GM23338 (cell line): Measurements from ENCODE around the gene CACNA1C. TPM values are rescaled to one million over a fixed set of nuclear protein-coding genes. Genes with fewer than 3 reads are reported as not detected.

Source experiments
- ATAC-seq: fragments of 200-7000 bp; cut with Tn5 transposase; 3 replicates; pipeline ENCODE4 v1.9.1; 2020
- DNase-seq: peaks from one replicate; pipeline ENCODE4 v3.0.0-alpha.2; 2015; ENCODE audit warnings: low spot score
- H2AFZ ChIP-seq: fragments of 200-600 bp; sonication (generic); 2 replicates; pipeline ENCODE4 v1.8.0; 2016; ENCODE audit warnings: antibody characterized with exemption, mild to moderate bottlenecking, moderate library complexity
- H3F3A ChIP-seq: fragments of 200-600 bp; sonication (generic); replicated peaks from 2 replicates; pipeline ENCODE4 v1.8.0; 2017; ENCODE audit warnings: antibody characterized with exemption, mixed run types, low read depth
- H3K27ac ChIP-seq: fragments of 200-600 bp; sonication (generic); 2 replicates; pipeline ENCODE4 v1.6.1; 2016; ENCODE audit warnings: low read depth
- H3K27me3 ChIP-seq: fragments of 200-600 bp; sonication (generic); 2 replicates; pipeline ENCODE4 v1.8.0; 2016; ENCODE audit warnings: mild to moderate bottlenecking, mixed run types, moderate library complexity; ENCODE audit not compliant: insufficient read depth
- H3K36me3 ChIP-seq: fragments of 200-600 bp; sonication (generic); 2 replicates; pipeline ENCODE4 v1.8.0; 2016; ENCODE audit warnings: mild to moderate bottlenecking; ENCODE audit not compliant: insufficient read depth
- H3K4me1 ChIP-seq: fragments of 200-600 bp; sonication (generic); 2 replicates; pipeline ENCODE4 v1.8.0; 2016; ENCODE audit warnings: mild to moderate bottlenecking, moderate library complexity; ENCODE audit not compliant: insufficient read depth
- H3K4me2 ChIP-seq: fragments of 200-600 bp; sonication (generic); 2 replicates; pipeline ENCODE4 v1.7.1; 2017; ENCODE audit warnings: mixed run types
- H3K4me3 ChIP-seq: fragments of 200-600 bp; sonication (generic); 2 replicates; pipeline ENCODE4 v1.6.1; 2016; ENCODE audit warnings: mixed run types
- H3K79me2 ChIP-seq: fragments of 200-600 bp; sonication (generic); replicated peaks from 2 replicates; pipeline ENCODE4 v1.8.0; 2017; ENCODE audit warnings: mild to moderate bottlenecking; ENCODE audit not compliant: insufficient read depth
- H3K9me2 ChIP-seq: fragments of 200-600 bp; sonication (generic); 2 replicates; pipeline ENCODE4 v1.8.0; 2017; ENCODE audit not compliant: insufficient read depth
- H4K20me1 ChIP-seq: fragments of 200-600 bp; sonication (generic); replicated peaks from 2 replicates; pipeline ENCODE4 v1.8.0; 2017; ENCODE audit warnings: mild to moderate bottlenecking; ENCODE audit not compliant: insufficient read depth
- H3K27ac Mint-ChIP-seq: 2 replicates; pipeline ENCODE4 v1.8.0; 2020; ENCODE audit warnings: inconsistent platforms, mild to moderate bottlenecking, moderate library complexity, mixed read lengths
- H3K27me3 Mint-ChIP-seq: 3 replicates; pipeline ENCODE4 v1.8.0; 2022; ENCODE audit warnings: low read depth, mild to moderate bottlenecking, moderate library complexity, mixed read lengths, inconsistent platforms; ENCODE audit not compliant: insufficient read depth, poor library complexity
- H3K36me3 Mint-ChIP-seq: 3 replicates; pipeline ENCODE4 v1.8.0; 2021; ENCODE audit warnings: low read depth, mild to moderate bottlenecking, inconsistent platforms, moderate library complexity, mixed read lengths
- H3K4me1 Mint-ChIP-seq: 3 replicates; pipeline ENCODE4 v1.8.0; 2020; ENCODE audit warnings: mild to moderate bottlenecking, inconsistent platforms, mixed read lengths
- H3K4me3 Mint-ChIP-seq: 3 replicates; pipeline ENCODE4 v1.8.0; 2021; ENCODE audit warnings: moderate library complexity, mild to moderate bottlenecking, inconsistent platforms, mixed read lengths
- H3K9me3 Mint-ChIP-seq: 3 replicates; pipeline ENCODE4 v1.8.0; 2020; ENCODE audit warnings: moderate library complexity, mild to moderate bottlenecking, inconsistent platforms, mixed read lengths
- CREB1 ChIP-seq: fragments of 250-450 bp; sonication (Bioruptor Pico); IDR thresholded peaks from 2 replicates; pipeline ENCODE4 v1.5.0; 2020; ENCODE audit warnings: low read depth, mild to moderate bottlenecking, moderate library complexity
- CTCF ChIP-seq, 2 experiments: fragments of 200-600 bp in 1 of 2; sonication (generic) in 1 of 2; conservative IDR thresholded peaks; 2 replicates each; pipeline versions ENCODE4 v1.5.1 to v1.6.1; 2016 to 2017; ENCODE audit warnings: antibody characterized with exemption in 2 of 2, low read depth in 2 of 2, mild to moderate bottlenecking in 2 of 2, moderate library complexity in 1 of 2
- EZH2 ChIP-seq: fragments of 200-600 bp; sonication (generic); IDR thresholded peaks from one replicate; pipeline ENCODE4 v1.8.0; 2017; ENCODE audit warnings: antibody characterized with exemption, mild to moderate bottlenecking, low read depth; ENCODE audit not compliant: unreplicated experiment
- EZH2phosphoT487 ChIP-seq: fragments of 200-600 bp; sonication (generic); IDR thresholded peaks from one replicate; pipeline ENCODE4 v1.8.1; 2018; ENCODE audit warnings: antibody characterized with exemption; ENCODE audit not compliant: unreplicated experiment
- JUNB ChIP-seq: IDR thresholded peaks from one replicate; pipeline ENCODE4 v1.6.1; 2016; ENCODE audit warnings: antibody characterized with exemption; ENCODE audit not compliant: unreplicated experiment
- NANOG ChIP-seq: IDR thresholded peaks from 2 replicates; pipeline ENCODE4 v1.6.1; 2016; ENCODE audit warnings: antibody characterized with exemption, borderline replicate concordance
- POLR2AphosphoS5 ChIP-seq: IDR thresholded peaks from 2 replicates; pipeline ENCODE4 v1.6.1; 2016; ENCODE audit warnings: antibody characterized with exemption, low read depth
- REST ChIP-seq: IDR thresholded peaks from one replicate; pipeline ENCODE4 v1.6.1; 2018; ENCODE audit warnings: antibody characterized with exemption; ENCODE audit not compliant: unreplicated experiment
- STAT1 ChIP-seq: IDR thresholded peaks from one replicate; pipeline ENCODE4 v1.6.1; 2016; ENCODE audit warnings: antibody characterized with exemption; ENCODE audit not compliant: unreplicated experiment
- ZNF114 ChIP-seq: fragments of 250-450 bp; sonication (Bioruptor Pico); IDR thresholded peaks from 2 replicates; pipeline ENCODE4 v1.5.0; 2020; ENCODE audit warnings: mild to moderate bottlenecking, moderate library complexity
- ZNF331 ChIP-seq: fragments of 250-450 bp; sonication (Bioruptor Pico); IDR thresholded peaks from 2 replicates; pipeline ENCODE4 v1.5.0; 2020; ENCODE audit warnings: low read depth, mild to moderate bottlenecking, moderate library complexity
- polyA plus RNA-seq: library from polyadenylated mRNA; unstranded; fragments of >200 nt; fragmentation: Nextera tagmentation; extraction: Ambion mirVana; gene quantifications from 2 replicates; pipeline ENCODE4 v1.2.1, GENCODE V29; 2016
- total RNA-seq: library from RNA; depleted of rRNA; stranded (reverse); fragments of >200 nt; shearing (Covaris generic); gene quantifications from 2 replicates; pipeline ENCODE4 v1.2.3, GENCODE V29; 2014
- TF ChIP-seq, protein P1 (sequence below): fragments of 250-450 bp; sonication (Bioruptor Pico); IDR thresholded peaks from 2 replicates; pipeline ENCODE4 v1.5.0; 2020; ENCODE audit warnings: mild to moderate bottlenecking, moderate library complexity
- TF ChIP-seq, protein P2 (sequence below): IDR thresholded peaks from 2 replicates; pipeline ENCODE4 v1.6.1; 2016; ENCODE audit warnings: antibody characterized with exemption

CACNA1C gene
- total and polyA plus RNA-seq, 2 experiments from 2014 or later = 0.78 to 2.1 TPM

DNA sequence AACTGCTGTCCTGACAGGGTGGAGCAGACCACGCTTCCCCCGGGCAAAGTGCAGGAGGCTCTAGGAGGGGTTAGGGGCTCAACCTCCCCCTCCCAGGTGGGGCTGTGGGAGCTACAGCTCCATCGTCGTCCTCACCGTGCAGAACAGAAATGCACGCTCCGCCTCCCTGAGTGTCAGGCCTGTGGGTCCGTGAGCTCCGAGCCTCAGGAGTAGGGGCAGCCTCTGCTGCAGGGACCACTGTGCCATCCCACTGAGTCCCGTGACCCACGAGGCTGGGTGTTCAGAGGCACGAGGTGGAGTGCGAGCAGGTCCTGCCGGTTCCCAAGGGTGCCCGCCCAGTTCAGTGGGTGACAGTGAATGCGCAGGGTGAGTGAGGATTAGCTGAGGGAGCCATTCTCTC, 48.6 kb downstream of the CACNA1C start:
- no peak overlapping the region for H3K4me3 ChIP-seq
- ATAC-seq (no peak), DNase-seq (no peak)
- no peak overlapping the region for H3K27ac ChIP-seq
- H3K36me3 ChIP-seq = no peaks in the 10 kb centered on the region
- H3K36me3 Mint-ChIP-seq = no peaks in the 10 kb centered on the region
- peaks cover 11% of the 10 kb centered on the region for H3K4me1 Mint-ChIP-seq
- peaks cover 5% of the 10 kb centered on the region for H3K27me3 Mint-ChIP-seq
- no peaks in the 10 kb centered on the region for H3K9me3 Mint-ChIP-seq
- TF ChIP-seq EZH2 = no peak
- TF ChIP-seq STAT1 = no peak
- TF ChIP-seq EZH2phosphoT487 = no peak
- TF ChIP-seq, protein P1, sequence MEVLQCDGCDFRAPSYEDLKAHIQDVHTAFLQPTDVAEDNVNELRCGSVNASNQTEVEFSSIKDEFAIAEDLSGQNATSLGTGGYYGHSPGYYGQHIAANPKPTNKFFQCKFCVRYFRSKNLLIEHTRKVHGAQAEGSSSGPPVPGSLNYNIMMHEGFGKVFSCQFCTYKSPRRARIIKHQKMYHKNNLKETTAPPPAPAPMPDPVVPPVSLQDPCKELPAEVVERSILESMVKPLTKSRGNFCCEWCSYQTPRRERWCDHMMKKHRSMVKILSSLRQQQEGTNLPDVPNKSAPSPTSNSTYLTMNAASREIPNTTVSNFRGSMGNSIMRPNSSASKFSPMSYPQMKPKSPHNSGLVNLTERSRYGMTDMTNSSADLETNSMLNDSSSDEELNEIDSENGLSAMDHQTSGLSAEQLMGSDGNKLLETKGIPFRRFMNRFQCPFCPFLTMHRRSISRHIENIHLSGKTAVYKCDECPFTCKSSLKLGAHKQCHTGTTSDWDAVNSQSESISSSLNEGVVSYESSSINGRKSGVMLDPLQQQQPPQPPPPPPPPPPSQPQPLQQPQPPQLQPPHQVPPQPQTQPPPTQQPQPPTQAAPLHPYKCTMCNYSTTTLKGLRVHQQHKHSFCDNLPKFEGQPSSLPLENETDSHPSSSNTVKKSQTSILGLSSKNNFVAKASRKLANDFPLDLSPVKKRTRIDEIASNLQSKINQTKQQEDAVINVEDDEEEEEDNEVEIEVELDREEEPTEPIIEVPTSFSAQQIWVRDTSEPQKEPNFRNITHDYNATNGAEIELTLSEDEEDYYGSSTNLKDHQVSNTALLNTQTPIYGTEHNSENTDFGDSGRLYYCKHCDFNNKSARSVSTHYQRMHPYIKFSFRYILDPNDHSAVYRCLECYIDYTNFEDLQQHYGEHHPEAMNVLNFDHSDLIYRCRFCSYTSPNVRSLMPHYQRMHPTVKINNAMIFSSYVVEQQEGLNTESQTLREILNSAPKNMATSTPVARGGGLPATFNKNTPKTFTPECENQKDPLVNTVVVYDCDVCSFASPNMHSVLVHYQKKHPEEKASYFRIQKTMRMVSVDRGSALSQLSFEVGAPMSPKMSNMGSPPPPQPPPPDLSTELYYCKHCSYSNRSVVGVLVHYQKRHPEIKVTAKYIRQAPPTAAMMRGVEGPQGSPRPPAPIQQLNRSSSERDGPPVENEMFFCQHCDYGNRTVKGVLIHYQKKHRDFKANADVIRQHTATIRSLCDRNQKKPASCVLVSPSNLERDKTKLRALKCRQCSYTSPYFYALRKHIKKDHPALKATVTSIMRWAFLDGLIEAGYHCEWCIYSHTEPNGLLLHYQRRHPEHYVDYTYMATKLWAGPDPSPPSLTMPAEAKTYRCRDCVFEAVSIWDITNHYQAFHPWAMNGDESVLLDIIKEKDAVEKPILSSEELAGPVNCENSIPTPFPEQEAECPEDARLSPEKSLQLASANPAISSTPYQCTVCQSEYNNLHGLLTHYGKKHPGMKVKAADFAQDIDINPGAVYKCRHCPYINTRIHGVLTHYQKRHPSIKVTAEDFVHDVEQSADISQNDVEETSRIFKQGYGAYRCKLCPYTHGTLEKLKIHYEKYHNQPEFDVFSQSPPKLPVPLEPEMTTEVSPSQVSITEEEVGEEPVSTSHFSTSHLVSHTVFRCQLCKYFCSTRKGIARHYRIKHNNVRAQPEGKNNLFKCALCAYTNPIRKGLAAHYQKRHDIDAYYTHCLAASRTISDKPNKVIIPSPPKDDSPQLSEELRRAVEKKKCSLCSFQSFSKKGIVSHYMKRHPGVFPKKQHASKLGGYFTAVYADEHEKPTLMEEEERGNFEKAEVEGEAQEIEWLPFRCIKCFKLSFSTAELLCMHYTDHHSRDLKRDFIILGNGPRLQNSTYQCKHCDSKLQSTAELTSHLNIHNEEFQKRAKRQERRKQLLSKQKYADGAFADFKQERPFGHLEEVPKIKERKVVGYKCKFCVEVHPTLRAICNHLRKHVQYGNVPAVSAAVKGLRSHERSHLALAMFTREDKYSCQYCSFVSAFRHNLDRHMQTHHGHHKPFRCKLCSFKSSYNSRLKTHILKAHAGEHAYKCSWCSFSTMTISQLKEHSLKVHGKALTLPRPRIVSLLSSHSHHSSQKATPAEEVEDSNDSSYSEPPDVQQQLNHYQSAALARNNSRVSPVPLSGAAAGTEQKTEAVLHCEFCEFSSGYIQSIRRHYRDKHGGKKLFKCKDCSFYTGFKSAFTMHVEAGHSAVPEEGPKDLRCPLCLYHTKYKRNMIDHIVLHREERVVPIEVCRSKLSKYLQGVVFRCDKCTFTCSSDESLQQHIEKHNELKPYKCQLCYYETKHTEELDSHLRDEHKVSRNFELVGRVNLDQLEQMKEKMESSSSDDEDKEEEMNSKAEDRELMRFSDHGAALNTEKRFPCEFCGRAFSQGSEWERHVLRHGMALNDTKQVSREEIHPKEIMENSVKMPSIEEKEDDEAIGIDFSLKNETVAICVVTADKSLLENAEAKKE (CRISPR knock-in tag) = no peak
- no peak for TF ChIP-seq JUNB
- TF ChIP-seq ZNF331 (CRISPR knock-in tag) = no peak
- no peak for TF ChIP-seq NANOG
- no peak for TF ChIP-seq CREB1 (CRISPR knock-in tag)
- no peak for TF ChIP-seq CTCF (conservative IDR thresholded peaks at IDR 0.05; ENCODE audit: low read depth in 2 of 2)
- no peak for TF ChIP-seq REST
- TF ChIP-seq, protein P2, sequence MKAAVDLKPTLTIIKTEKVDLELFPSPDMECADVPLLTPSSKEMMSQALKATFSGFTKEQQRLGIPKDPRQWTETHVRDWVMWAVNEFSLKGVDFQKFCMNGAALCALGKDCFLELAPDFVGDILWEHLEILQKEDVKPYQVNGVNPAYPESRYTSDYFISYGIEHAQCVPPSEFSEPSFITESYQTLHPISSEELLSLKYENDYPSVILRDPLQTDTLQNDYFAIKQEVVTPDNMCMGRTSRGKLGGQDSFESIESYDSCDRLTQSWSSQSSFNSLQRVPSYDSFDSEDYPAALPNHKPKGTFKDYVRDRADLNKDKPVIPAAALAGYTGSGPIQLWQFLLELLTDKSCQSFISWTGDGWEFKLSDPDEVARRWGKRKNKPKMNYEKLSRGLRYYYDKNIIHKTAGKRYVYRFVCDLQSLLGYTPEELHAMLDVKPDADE = no peak
- no peak for TF ChIP-seq POLR2AphosphoS5
- no peak for TF ChIP-seq ZNF114
- H3K9me2 ChIP-seq = no peaks in the 10 kb centered on the region; the same call in 1 of the 2 replicates
- H3K4me3 Mint-ChIP-seq = no peak overlapping the region
- no peak overlapping the region for H2AFZ ChIP-seq
- H3K79me2 ChIP-seq = no peaks in the 10 kb centered on the region
- H3K27me3 ChIP-seq = no peaks in the 10 kb centered on the region
- no peak overlapping the region for H3K27ac Mint-ChIP-seq
- H3K4me2 ChIP-seq = no peak overlapping the region
- no peaks in the 10 kb centered on the region for H3K4me1 ChIP-seq
- no peaks in the 10 kb centered on the region for H4K20me1 ChIP-seq
- H3F3A ChIP-seq = no peaks in the 10 kb centered on the region
